Measurements from ENCODE around the gene SNIP1. TPM values are rescaled to one million over a fixed set of nuclear protein-coding genes. Genes with fewer than 3 reads are reported as not detected.
"Not testable (repeated sequence)": the region's sequence is repeated elsewhere in the genome, so short reads cannot be mapped to it uniquely, and the experiment has no call there.

The SNIP1 gene
- total and polyA plus RNA-seq, 9 donors: 6.5 to 21.4 (median 16.5) TPM

- no peaks in the 10 kb centered on the region for H3K4me1 ChIP-seq (ENCODE audit: insufficient read depth)
- TF ChIP-seq EP300 (IDR thresholded peaks at IDR 0.05) (no peak), POLR2A (IDR thresholded peaks at IDR 0.05) (no peak), CTCF (IDR thresholded peaks at IDR 0.05) (no peak)
- whole genome bisulfite sequencing, 3 donors: 95 to 98% (median 97%) methylated on average over 21 of the region's 21 CpGs
- H3K36me3 ChIP-seq: no peaks in the 10 kb centered on the region
- no peaks in the 10 kb centered on the region for H3K9me3 ChIP-seq
- H3K27ac ChIP-seq: no peak overlapping the region
- no peaks in the 10 kb centered on the region for H3K27me3 ChIP-seq
- intact Hi-C loops (cut with DNase I): no loop called here
- no peak overlapping the region for H3K4me3 ChIP-seq
- no peak for DNase-seq
These were observed 9.6 kb downstream of the SNIP1 start for GRCh38 chr1:37544530-37544929.

- no peak for TF ChIP-seq CTCF (IDR thresholded peaks at IDR 0.05)
- no peaks in the 10 kb centered on the region for H3K9me3 ChIP-seq
- WGBS, 3 donors: 92 to 93% (median 92%) methylated on average over 30 of the region's 30 CpGs
- H3K36me3 ChIP-seq: no peaks in the 10 kb centered on the region
- no peaks in the 10 kb centered on the region for H3K27me3 ChIP-seq
- no peak for DNase-seq
- intact Hi-C loops (cut with DNase I): no loop called here
- H3K4me1 ChIP-seq (ENCODE audit: insufficient read depth): no peaks in the 10 kb centered on the region
- no peak overlapping the region for H3K4me3 ChIP-seq
- H3K27ac ChIP-seq: no peak overlapping the region
These were observed 13.9 kb downstream of the SNIP1 start for GRCh38 chr1:37540036-37540785.

GRCh38 chr1:37539154-37539553, 14.9 kb downstream of the SNIP1 start:
- H3K9me3 ChIP-seq; H3K27ac ChIP-seq; H3K36me3 ChIP-seq; H3K27me3 ChIP-seq; DNase-seq; H3K4me3 ChIP-seq; intact Hi-C loops (cut with DNase I); H3K4me1 ChIP-seq (ENCODE audit: insufficient read depth): not testable (repeated sequence)
- 91 to 94% (median 92%) methylated on average over 10 of the region's 10 CpGs for WGBS, 3 donors

GRCh38 chr1:37537378-37537777, 16.7 kb downstream of the SNIP1 start:
- Histone ChIP-seq H3K4me1 (ENCODE audit: insufficient read depth) (no peaks in the 10 kb centered on the region), H3K4me3 (no peak overlapping the region), H3K9me3 (no peaks in the 10 kb centered on the region), H3K36me3 (no peaks in the 10 kb centered on the region), H3K27ac (no peak overlapping the region), H3K27me3 (no peaks in the 10 kb centered on the region)
- intact Hi-C loops (cut with DNase I): no loop called here
- DNase-seq: no peak
- TF ChIP-seq CTCF (IDR thresholded peaks at IDR 0.05) (no peak), POLR2A (IDR thresholded peaks at IDR 0.05) (no peak), EP300 (IDR thresholded peaks at IDR 0.05) (no peak)
- WGBS, 3 donors: 43 to 61% (median 45%) methylated on average over 2 of the region's 2 CpGs

- 86 to 92% (median 87%) methylated on average over 4 of the region's 4 CpGs for WGBS, 3 donors
- H3K27me3 ChIP-seq: no peaks in the 10 kb centered on the region
- H3K36me3 ChIP-seq: no peaks in the 10 kb centered on the region
- TF ChIP-seq EP300 (IDR thresholded peaks at IDR 0.05) (no peak), CTCF (IDR thresholded peaks at IDR 0.05) (no peak), POLR2A (IDR thresholded peaks at IDR 0.05) (no peak)
- no peaks in the 10 kb centered on the region for H3K9me3 ChIP-seq
- DNase-seq: no peak
- no peak overlapping the region for H3K4me3 ChIP-seq
- H3K4me1 ChIP-seq (ENCODE audit: insufficient read depth): no peaks in the 10 kb centered on the region
- intact Hi-C loops (cut with DNase I): no loop called here
- H3K27ac ChIP-seq: no peak overlapping the region
These were observed 20.6 kb downstream of the SNIP1 start for GRCh38 chr1:37533317-37534093.

- H3K27me3 ChIP-seq; H3K36me3 ChIP-seq; DNase-seq; H3K27ac ChIP-seq; intact Hi-C loops (cut with DNase I); H3K4me3 ChIP-seq; H3K9me3 ChIP-seq; H3K4me1 ChIP-seq (ENCODE audit: insufficient read depth): not testable (repeated sequence)
- 79 to 89% (median 84%) methylated on average over 4 of the region's 4 CpGs for WGBS, 3 donors
These were observed 21.5 kb downstream of the SNIP1 start for GRCh38 chr1:37532418-37533156.

- H3K36me3 ChIP-seq; intact Hi-C loops (cut with DNase I); H3K4me1 ChIP-seq (ENCODE audit: insufficient read depth); H3K27me3 ChIP-seq; H3K9me3 ChIP-seq; DNase-seq; H3K27ac ChIP-seq; H3K4me3 ChIP-seq: not testable (repeated sequence)
- WGBS, 3 donors: 37 to 63% (median 52%) methylated on average over 1 of the region's 1 CpG
These were observed 24.2 kb downstream of the SNIP1 start for GRCh38 chr1:37529888-37530287.

All from ovary (tissue), 9 donors.